Measurements from ENCODE around the gene POLG2. TPM values are rescaled to one million over a fixed set of nuclear protein-coding genes. Genes with fewer than 3 reads are reported as not detected.

POLG2 gene
- total and polyA plus RNA-seq, 10 donors: 14.5 to 35.3 (median 20.5) TPM

GRCh38 chr17:64529221-64529620 lies 32.4 kb upstream of the POLG2 start:
- intact Hi-C loops (cut with DNase I; ENCODE audit: low total_unique reads): no loop called here
- H3K27me3 ChIP-seq (replicated peaks in 1 of 7): no peaks in the 10 kb centered on the region
- H3K4me1 ChIP-seq: peaks cover 0 to 6% (median 0%) of the 10 kb centered on the region in 6 donors
- no peaks in the 10 kb centered on the region for H3K9me3 ChIP-seq
- no peak overlapping the region for H3K27ac ChIP-seq
- TF ChIP-seq POLR2AphosphoS5 (IDR thresholded peaks at IDR 0.05) (no peak), CTCF (IDR thresholded peaks at IDR 0.05 in 8 of 11, conservative IDR thresholded peaks at IDR 0.05 in 3 of 11) (no peak), POLR2A (IDR thresholded peaks at IDR 0.05) (no peak)
- no peak overlapping the region for H3K4me3 ChIP-seq
- DNase-seq: no peak
- 95 to 98% (median 97%) methylated on average over 5 of the region's 5 CpGs for WGBS, 5 donors
- peaks cover 4 to 100% (median 99%) of the 10 kb centered on the region in 6 donors for H3K36me3 ChIP-seq

- Histone ChIP-seq H3K4me3 (no peak overlapping the region), H3K36me3 (peaks cover 4 to 100% (median 99%) of the 10 kb centered on the region in 6 donors), H3K27me3 (replicated peaks in 1 of 7) (no peaks in the 10 kb centered on the region), H3K4me1 (no peaks in the 10 kb centered on the region), H3K9me3 (no peaks in the 10 kb centered on the region), H3K27ac (no peak overlapping the region)
- 93 to 97% (median 97%) methylated on average over 2 of the region's 2 CpGs for WGBS, 5 donors
- DNase-seq: no peak
- intact Hi-C loops (cut with DNase I; ENCODE audit: low total_unique reads): no loop called here
- TF ChIP-seq CTCF (IDR thresholded peaks at IDR 0.05 in 8 of 11, conservative IDR thresholded peaks at IDR 0.05 in 3 of 11): no peak
- no peak for TF ChIP-seq POLR2AphosphoS5 (IDR thresholded peaks at IDR 0.05)
- no peak for TF ChIP-seq POLR2A (IDR thresholded peaks at IDR 0.05)
Measured at GRCh38 chr17:64527914-64528313, 31.1 kb upstream of the POLG2 start.

GRCh38 chr17:64520359-64520758 lies 23.5 kb upstream of the POLG2 start:
- no peak overlapping the region for H3K4me3 ChIP-seq
- 86 to 98% (median 90%) methylated on average over 6 of the region's 6 CpGs for WGBS, 5 donors
- H3K27ac ChIP-seq: no peak overlapping the region
- DNase-seq: no peak
- no peak for TF ChIP-seq POLR2A (IDR thresholded peaks at IDR 0.05)
- no peaks in the 10 kb centered on the region for H3K27me3 ChIP-seq (replicated peaks in 1 of 7)
- intact Hi-C loops (cut with DNase I; ENCODE audit: low total_unique reads): no loop called here
- H3K4me1 ChIP-seq: peaks cover 0 to 10% (median 0%) of the 10 kb centered on the region in 6 donors
- H3K9me3 ChIP-seq: no peaks in the 10 kb centered on the region
- H3K36me3 ChIP-seq: peaks cover 0 to 100% (median 87%) of the 10 kb centered on the region in 6 donors

GRCh38 chr17:64519601-64520000 lies 22.7 kb upstream of the POLG2 start:
- no peaks in the 10 kb centered on the region for H3K9me3 ChIP-seq
- WGBS, 5 donors: 94 to 97% (median 95%) methylated on average over 6 of the region's 6 CpGs
- intact Hi-C loops (cut with DNase I; ENCODE audit: low total_unique reads): loop anchor here (10.0 kb wide), 1 partner anchor 135 kb away; no protein-coding TSS in a partner anchor
- H3K27me3 ChIP-seq (replicated peaks in 1 of 7): no peaks in the 10 kb centered on the region
- H3K4me3 ChIP-seq: no peak overlapping the region
- H3K27ac ChIP-seq: no peak overlapping the region
- TF ChIP-seq CTCF (IDR thresholded peaks at IDR 0.05 in 8 of 11, conservative IDR thresholded peaks at IDR 0.05 in 3 of 11) (no peak), POLR2AphosphoS5 (IDR thresholded peaks at IDR 0.05) (no peak), POLR2A (IDR thresholded peaks at IDR 0.05) (no peak)
- peaks cover 0 to 100% (median 87%) of the 10 kb centered on the region in 6 donors for H3K36me3 ChIP-seq
- peaks cover 0 to 14% (median 0%) of the 10 kb centered on the region in 6 donors for H3K4me1 ChIP-seq
- no peak for DNase-seq
